Heart left ventricle (tissue), 16 donors: ENCODE measurements around the gene STRADB. TPM values are rescaled to one million over a fixed set of nuclear protein-coding genes. Genes with fewer than 3 reads are reported as not detected.
"Not testable (repeated sequence)": the region's sequence is repeated elsewhere in the genome, so short reads cannot be mapped to it uniquely, and the experiment has no call there.

Source experiments
- ATAC-seq, 4 donors: fragments of 200-7000 bp; cut with Tn5 transposase; one replicate each; pipeline ENCODE4 v1.9.1; 2020 to 2022; ENCODE audit warnings: moderate library complexity in 4 of 4, mild to moderate bottlenecking in 3 of 4, moderate number of reproducible peaks in 1 of 4
- DNase-seq, 5 donors: peaks; one replicate each; pipeline ENCODE4 v3.0.0-alpha.2; 2020
- H3K27ac ChIP-seq, 12 donors: fragments of 200-600 bp; sonication (generic) in 4 of 12; one replicate each; pipeline versions ENCODE4 v1.5.0 to v1.8.0; 2016 to 2022; ENCODE audit warnings: mild to moderate bottlenecking in 2 of 12
- H3K27me3 ChIP-seq, 9 donors: fragments of 200-600 bp; sonication (generic) in 2 of 9; one replicate each; pipeline versions ENCODE4 v1.5.1 to v1.8.0; 2016 to 2022; ENCODE audit warnings: mild to moderate bottlenecking in 3 of 9
- H3K36me3 ChIP-seq, 9 donors: fragments of 200-600 bp; sonication (generic) in 2 of 9; one replicate each; pipeline versions ENCODE4 v1.5.0 to v1.8.0; 2018 to 2022; ENCODE audit warnings: mild to moderate bottlenecking in 2 of 9
- H3K4me1 ChIP-seq, 12 donors: fragments of 200-600 bp; sonication (generic) in 4 of 12; one replicate each; pipeline versions ENCODE4 v1.5.0 to v1.8.0; 2016 to 2022; ENCODE audit warnings: mild to moderate bottlenecking in 3 of 12
- H3K4me3 ChIP-seq, 12 donors: fragments of 200-600 bp; sonication (generic) in 4 of 12; one replicate each; pipeline versions ENCODE4 v1.5.0 to v1.8.0; 2017 to 2022; ENCODE audit warnings: mild to moderate bottlenecking in 9 of 12, moderate library complexity in 4 of 12
- H3K9me3 ChIP-seq, 12 donors: fragments of 200-600 bp; sonication (generic) in 4 of 12; one replicate each; pipeline versions ENCODE4 v1.5.0 to v1.8.0; 2016 to 2022; ENCODE audit warnings: mild to moderate bottlenecking in 1 of 12
- POLR2A ChIP-seq, 2 donors: fragments of 450-650 bp; IDR thresholded peaks; one replicate each; pipeline ENCODE4 v1.6.1; 2017; ENCODE audit warnings: antibody characterized with exemption in 2 of 2, mild to moderate bottlenecking in 2 of 2, moderate library complexity in 2 of 2
- WGBS, 4 donors: extraction: QIAGEN DNeasy Blood & Tissue Kit in 2 of 4; methylation state at CpG; one replicate each; pipeline versions ENCODE4 v1.1.5 to v1.1.7; 2013 to 2018; 5-methylcytosine and 5-hydroxymethylcytosine counted together
- intact Hi-C, 10 donors: fragments of 100-400 bp; cut with DNase I; formaldehyde crosslinking; loops; one replicate each; pipeline versions ENCODE4 v1.11.1 to v1.14.2; 2022
- polyA plus RNA-seq, 2 donors: library from polyadenylated mRNA; stranded (reverse); fragments of 200-250 nt; gene quantifications; one replicate each; pipeline ENCODE4 v1.2.3, GENCODE V29; 2013
- total RNA-seq, 9 donors: library from RNA; depleted of rRNA in 2 of 9; stranded (reverse); fragments of >200 nt in 2 of 9; fragmentation: NEBNext Ultra II Directional in 3 of 9; extraction: Animal tissue kit (Norgen Biotek cat#: 25700) in 3 of 9; gene quantifications; one replicate each; pipeline versions ENCODE4 v1.1.0 to v1.2.4, GENCODE V29; 2016 to 2023
- TF ChIP-seq, protein P1 (sequence below), 12 donors: fragments of 200-600 bp; sonication (generic) in 4 of 12; IDR thresholded peaks; one replicate each; pipeline versions ENCODE4 v1.5.0 to v1.8.0; 2018 to 2022; ENCODE audit warnings: antibody characterized with exemption in 12 of 12, mild to moderate bottlenecking in 5 of 12
- donor health status: ischemic (EF 13 %, LVEDD 7.1; RV severe dilation, severe dysfunction).
- donor health status: healthy with polysubstance abuse.
- donor health status: DM: no; HTN: yes; CAD: no.
- donor health status: DM: no; HTN: no; CAD: no.
- donor health status: ischemic (EF 25% LVEDD 6.9; RV normal size, moderate dysfunction).
- donor health status: ischemic (EF 25% LVEDD 5.7; RV mildly dilated, moderate dysfunction).
- donor health status: healthy.
- donor health status: DM: yes; HTN: yes; CAD: no.
- donor health status: ischemic (EF 35%, LVEDD 5.7; RV mildly dilated, moderate dysfunction).
- donor health status: nonischemic (EF 11% LVEDD 7.7; RV severe dilation, severe dysfunction).
- donor health status: DM: yes; HTN: yes; CAD: no.
- donor health status: PGD.
- donor health status: ischemic (EF 29% LVEDD 5.4; RV normal size, mild dysfunction).
- donor health status: nonischemic (EF 23%, LVEDD 6.1; RV moderate dilation, normal function).

The STRADB gene
- total and polyA plus RNA-seq, 11 donors, result 28.6 to 105 (median 57.9) TPM

DNA sequence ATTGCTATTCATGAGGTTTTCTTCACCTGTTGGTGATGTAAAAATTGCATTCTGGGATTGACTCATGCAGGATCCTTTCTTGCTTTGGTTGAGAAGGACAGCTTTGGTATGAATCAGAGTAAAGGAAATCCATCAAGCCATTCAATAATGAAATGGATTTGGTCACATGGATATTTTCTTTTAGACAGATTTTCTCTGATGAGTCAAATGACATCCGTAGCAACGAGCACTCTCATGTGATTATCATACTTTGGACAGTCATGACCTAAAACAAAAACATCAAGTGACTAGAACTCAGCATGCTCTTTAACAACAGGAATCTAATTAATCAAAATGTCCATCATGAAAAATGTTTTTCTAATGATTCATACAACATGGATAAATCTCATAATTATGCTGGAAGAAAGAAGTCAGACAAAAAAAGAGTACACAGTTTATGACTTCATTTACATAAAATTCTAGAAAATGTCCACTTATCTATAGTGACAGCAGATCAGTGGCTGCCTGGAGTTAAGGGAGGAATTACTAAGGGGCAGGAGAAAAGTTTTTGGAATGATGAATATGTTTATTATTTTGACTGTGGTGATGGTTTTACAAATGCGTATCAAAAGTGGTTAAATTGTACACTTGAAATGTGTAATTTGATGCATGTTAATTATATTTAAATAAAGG, 31.0 kb upstream of the STRADB start:
- TF ChIP-seq, protein P1, sequence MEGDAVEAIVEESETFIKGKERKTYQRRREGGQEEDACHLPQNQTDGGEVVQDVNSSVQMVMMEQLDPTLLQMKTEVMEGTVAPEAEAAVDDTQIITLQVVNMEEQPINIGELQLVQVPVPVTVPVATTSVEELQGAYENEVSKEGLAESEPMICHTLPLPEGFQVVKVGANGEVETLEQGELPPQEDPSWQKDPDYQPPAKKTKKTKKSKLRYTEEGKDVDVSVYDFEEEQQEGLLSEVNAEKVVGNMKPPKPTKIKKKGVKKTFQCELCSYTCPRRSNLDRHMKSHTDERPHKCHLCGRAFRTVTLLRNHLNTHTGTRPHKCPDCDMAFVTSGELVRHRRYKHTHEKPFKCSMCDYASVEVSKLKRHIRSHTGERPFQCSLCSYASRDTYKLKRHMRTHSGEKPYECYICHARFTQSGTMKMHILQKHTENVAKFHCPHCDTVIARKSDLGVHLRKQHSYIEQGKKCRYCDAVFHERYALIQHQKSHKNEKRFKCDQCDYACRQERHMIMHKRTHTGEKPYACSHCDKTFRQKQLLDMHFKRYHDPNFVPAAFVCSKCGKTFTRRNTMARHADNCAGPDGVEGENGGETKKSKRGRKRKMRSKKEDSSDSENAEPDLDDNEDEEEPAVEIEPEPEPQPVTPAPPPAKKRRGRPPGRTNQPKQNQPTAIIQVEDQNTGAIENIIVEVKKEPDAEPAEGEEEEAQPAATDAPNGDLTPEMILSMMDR (IDR thresholded peaks at IDR 0.05), result no peak
- TF ChIP-seq POLR2A (IDR thresholded peaks at IDR 0.05), result no peak
- DNase-seq (no peak), ATAC-seq (no peak)
- Histone ChIP-seq H3K9me3 (no peaks in the 10 kb centered on the region), H3K4me1 (peaks cover 3 to 70% (median 42%) of the 10 kb centered on the region in 12 donors), H3K36me3 (peaks cover 0 to 25% (median 9%) of the 10 kb centered on the region in 9 donors), H3K27me3 (no peaks in the 10 kb centered on the region), H3K4me3 (no peak overlapping the region), H3K27ac (peak overlapping the region in 8 of 12 donors; percentile 3 to 57 (median 33))
- intact Hi-C loops, result loop anchor here in 1 of 10 donors (2.0 kb wide), 1 partner anchor 14 kb away; no protein-coding TSS in a partner anchor
- 35 to 50% (median 39%) methylated on average over 3 of the region's 3 CpGs for WGBS, 4 donors

GRCh38 chr2:201425952-201426351, 25.6 kb upstream of the STRADB start:
- H3K4me3 ChIP-seq, result no peak overlapping the region
- H3K36me3 ChIP-seq, result peaks cover 0 to 7% (median 0%) of the 10 kb centered on the region in 9 donors
- H3K9me3 ChIP-seq, result peaks cover 0 to 6% (median 0%) of the 10 kb centered on the region in 12 donors
- TF ChIP-seq POLR2A (IDR thresholded peaks at IDR 0.05), result no peak
- TF ChIP-seq, protein P1 (IDR thresholded peaks at IDR 0.05), result no peak
- no peaks in the 10 kb centered on the region for H3K27me3 ChIP-seq
- no peak overlapping the region for H3K27ac ChIP-seq
- intact Hi-C loops, result no loop called here
- H3K4me1 ChIP-seq, result peaks cover 3 to 69% (median 26%) of the 10 kb centered on the region in 12 donors
- no peak for ATAC-seq
- whole genome bisulfite sequencing, 4 donors, result 86 to 96% (median 90%) methylated on average over 9 of the region's 9 CpGs
- DNase-seq, result no peak

GRCh38 chr2:201428366-201428765, 23.2 kb upstream of the STRADB start:
- H3K4me3 ChIP-seq, ATAC-seq, H3K27ac ChIP-seq, DNase-seq, intact Hi-C loops, H3K27me3 ChIP-seq, H3K36me3 ChIP-seq, H3K9me3 ChIP-seq: not testable (repeated sequence)
- peaks cover 3 to 73% (median 44%) of the 10 kb centered on the region in 12 donors for H3K4me1 ChIP-seq

DNA sequence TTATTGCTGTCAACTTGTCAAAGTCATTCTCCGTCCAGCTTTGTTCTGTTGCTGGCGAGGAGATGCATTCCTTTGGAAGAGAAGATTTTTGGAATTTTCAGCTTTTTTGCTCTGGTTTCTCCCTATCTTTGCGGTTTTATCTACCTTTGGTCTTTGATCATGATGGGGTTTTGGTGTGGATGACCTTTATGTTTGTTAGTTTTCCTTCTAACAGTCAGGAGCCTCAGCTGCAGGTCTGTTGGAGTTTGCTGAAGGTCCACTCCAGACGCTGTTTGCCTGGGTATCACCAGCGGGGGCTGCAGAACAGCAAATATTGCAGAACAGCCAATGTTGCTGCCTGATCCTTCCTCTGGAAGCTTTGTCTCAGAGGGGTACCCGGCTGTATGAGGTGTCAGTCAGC, 21.7 kb upstream of the STRADB start:
- H3K4me3 ChIP-seq, H3K9me3 ChIP-seq, ATAC-seq, H3K36me3 ChIP-seq, DNase-seq, intact Hi-C loops, H3K27me3 ChIP-seq: not testable (repeated sequence)
- 83 to 93% (median 85%) methylated on average over 6 of the region's 6 CpGs for WGBS, 4 donors
- H3K4me1 ChIP-seq, result peaks cover 0 to 73% (median 44%) of the 10 kb centered on the region in 12 donors
- peak overlapping the region in 2 of 12 donors; percentile 0 to 8 for H3K27ac ChIP-seq

GRCh38 chr2:201430322-201430721, 21.2 kb upstream of the STRADB start:
- H3K4me3 ChIP-seq, intact Hi-C loops, ATAC-seq, H3K36me3 ChIP-seq, H3K27me3 ChIP-seq, DNase-seq, H3K9me3 ChIP-seq: not testable (repeated sequence)
- 95 to 97% (median 96%) methylated on average over 10 to 12 of the region's 12 CpGs for WGBS, 4 donors
- H3K27ac ChIP-seq, result peak overlapping the region in 1 of 12 donors; percentile 0
- peaks cover 0 to 70% (median 40%) of the 10 kb centered on the region in 12 donors for H3K4me1 ChIP-seq
